Umbilical cord (tissue), 2 donors: ENCODE results near the gene CSRP1. TPM values are rescaled to one million over a fixed set of nuclear protein-coding genes. Genes with fewer than 3 reads are reported as not detected.
"Not testable (repeated sequence)": the region's sequence is repeated elsewhere in the genome, so short reads cannot be mapped to it uniquely, and the experiment has no call there.

Experiments
- DNase-seq: peaks from one replicate; pipeline ENCODE4 v3.0.0-alpha.2; 2015; ENCODE audit warnings: low spot score
- total RNA-seq: library from RNA; depleted of rRNA; stranded (reverse); fragments of >200 nt; gene quantifications from one replicate; pipeline ENCODE4 v1.2.3, GENCODE V29; 2014; ENCODE audit warnings: low replicate concordance; ENCODE audit not compliant: insufficient read depth

The CSRP1 gene
- total RNA-seq, 1 donor from 2014 or later = 2,591 TPM

DNA sequence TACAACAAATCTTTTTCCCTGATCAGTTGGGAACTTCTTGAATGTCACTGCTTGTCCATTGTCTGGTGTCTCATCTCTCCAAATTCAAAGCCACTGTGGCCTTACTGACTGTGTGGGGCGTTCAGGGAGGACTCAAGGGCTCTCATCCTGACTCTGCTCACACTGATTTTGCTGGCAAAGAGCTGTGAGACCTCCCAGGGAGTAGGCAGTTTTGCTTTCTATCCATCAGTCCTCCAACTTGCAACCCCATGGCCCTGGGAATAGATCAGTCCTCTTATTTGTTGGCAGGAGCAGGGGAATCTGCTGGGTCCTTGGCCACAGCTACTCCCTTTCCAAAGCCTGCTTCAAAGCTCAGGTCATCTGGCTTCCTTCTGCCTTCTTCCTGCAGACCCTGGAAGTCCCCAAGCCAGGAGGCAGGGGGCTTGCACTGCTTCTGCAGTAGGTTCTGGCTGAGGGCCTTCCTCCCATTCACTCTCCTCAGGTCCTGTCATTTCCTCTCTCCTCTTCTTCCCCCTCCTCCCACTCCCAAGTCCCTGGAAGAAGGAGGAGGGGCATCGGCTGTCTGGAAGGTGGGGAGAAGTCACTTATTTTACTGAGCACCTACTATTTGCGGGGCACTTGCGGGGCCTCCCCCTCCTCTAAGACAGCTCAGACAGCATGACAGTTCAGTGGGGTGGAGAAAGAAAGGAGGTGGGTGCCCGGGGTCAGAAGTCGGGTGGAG lies 31.1 kb upstream of the CSRP1 start:
- DNase-seq = peak; percentile 57

DNA sequence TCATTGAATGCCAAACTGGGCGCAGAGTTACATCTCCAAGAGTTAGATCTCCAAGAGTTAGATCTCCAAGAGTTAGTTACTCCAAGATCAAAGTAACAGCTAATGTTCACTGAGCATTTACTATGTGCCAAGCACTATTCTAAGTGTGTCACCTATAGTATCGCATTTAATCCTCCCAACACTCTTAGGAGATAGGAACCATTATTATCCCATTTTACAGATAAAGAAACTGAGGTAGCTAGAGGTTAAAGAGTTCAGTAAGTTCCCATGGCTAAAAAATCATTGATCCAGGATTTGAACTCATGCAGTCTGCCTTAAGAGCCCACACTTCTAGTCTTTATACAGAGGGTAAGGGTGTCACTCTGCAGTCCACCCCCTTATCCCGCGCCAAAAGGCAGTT lies 30.5 kb upstream of the CSRP1 start:
- no peak for DNase-seq

DNA sequence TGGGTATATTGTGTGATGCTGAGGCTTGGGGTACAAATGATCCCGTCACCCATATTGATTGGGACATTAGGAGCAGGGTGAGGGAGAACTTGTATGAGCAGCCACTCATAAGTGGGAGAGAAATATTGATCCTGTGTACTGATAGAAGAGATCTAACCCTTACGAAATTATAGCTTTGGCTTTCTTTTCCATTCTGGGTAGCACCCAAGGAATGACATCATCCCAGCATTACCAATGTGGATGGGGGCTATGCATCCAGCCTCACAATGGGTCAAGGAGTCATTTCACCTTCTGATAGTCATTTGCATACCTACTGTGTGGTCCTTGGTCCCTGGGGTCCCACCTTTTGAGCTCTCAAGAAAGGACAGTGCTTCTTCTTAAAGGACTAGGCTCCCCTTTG lies 30.1 kb upstream of the CSRP1 start:
- DNase-seq = no peak

DNA sequence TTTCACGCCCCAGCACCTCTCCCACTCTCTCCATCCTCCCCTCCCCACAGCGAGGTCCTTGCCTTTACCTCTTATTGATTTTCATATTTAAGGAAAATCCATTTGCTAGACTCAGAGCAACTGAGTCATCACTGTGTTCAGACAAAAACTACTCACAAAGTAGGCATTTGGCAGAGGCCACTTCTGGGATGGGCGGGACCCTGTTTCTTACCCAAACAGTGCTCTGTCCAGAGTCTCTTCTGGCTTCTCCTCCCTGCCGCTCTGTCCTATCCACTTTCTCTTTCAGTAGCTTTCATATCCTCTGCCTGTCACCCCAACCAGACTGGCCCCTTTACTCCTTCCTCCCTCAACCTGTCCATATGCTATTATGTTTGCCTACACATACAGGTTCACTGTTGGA lies 29.6 kb upstream of the CSRP1 start:
- DNase-seq = peak; percentile 88

DNA sequence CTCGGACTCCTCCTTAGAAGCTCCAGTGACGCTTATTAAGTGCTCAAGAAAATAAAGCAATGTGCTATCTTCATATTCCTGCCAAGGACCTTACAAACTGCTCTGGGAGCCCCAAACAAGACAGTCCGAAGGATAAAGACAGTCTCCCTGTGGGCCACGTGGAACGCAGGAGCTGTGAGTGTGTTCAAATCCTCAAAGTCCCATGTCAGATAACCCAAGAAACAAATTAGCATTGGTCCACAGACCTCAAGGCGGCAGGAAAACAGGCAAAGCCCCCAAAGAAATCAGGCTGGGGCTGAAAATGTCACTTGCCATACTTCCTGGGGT lies 29.0 kb upstream of the CSRP1 start:
- no peak for DNase-seq

DNA sequence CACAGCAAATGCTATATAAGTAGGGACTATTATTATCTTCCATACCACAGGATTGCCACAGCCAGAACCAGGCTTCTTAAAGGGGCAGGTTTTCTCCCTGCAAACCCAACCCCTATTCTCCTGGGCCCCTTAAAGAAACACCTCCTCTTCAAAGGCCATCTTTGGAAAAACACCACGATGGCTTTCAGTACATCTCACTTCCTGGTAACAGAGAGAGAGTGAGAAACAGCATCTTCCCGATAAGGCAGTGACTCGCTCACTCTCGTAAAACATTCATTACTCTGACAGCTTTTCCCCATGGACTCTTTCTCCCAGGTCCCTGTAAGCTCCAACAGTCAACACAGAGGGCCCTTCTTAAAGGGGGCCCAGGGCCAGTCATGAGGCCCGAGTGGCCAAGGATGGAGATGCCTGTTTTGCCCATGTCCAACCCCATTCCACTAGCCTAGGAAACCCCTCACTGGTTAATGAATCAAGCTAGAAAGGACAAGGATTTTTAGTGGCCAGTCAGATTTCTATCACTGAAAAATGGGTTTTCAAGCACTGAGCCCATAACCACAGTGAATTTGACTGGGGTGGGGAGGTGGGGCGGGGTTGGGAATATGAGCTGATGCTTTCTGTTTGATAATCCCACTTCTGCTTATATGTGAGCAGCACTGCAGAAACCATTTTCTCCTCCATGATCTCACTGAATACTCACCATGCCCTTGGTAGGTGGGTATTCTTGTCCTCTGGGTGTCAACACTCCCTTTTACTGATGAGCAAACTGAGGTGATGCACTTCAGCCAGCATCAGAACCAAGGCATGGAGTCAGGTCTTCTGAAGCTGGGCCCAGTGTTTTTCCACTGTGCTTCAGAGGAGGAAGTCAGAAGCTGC lies 28.4 kb upstream of the CSRP1 start:
- DNase-seq = peak; percentile 92

DNA sequence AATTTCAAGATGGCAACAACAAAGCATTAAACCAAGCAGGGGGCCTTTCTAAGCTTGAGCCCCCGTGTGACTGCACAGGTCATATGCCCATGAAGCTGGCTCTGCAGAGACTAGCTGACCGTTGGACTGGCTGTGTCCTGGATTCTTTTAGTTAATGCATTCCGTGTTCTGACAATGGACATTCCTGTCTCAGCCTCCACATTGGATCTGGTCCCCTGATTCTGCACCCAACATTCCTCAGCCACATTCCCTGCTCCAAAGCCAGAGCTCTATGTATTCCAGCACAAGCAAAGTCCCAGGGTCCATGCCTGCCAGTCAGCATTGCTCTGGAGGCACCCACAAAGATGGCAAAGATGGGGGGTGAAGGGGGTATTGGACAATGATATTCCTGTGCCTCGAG lies 26.9 kb upstream of the CSRP1 start:
- no peak for DNase-seq

DNA sequence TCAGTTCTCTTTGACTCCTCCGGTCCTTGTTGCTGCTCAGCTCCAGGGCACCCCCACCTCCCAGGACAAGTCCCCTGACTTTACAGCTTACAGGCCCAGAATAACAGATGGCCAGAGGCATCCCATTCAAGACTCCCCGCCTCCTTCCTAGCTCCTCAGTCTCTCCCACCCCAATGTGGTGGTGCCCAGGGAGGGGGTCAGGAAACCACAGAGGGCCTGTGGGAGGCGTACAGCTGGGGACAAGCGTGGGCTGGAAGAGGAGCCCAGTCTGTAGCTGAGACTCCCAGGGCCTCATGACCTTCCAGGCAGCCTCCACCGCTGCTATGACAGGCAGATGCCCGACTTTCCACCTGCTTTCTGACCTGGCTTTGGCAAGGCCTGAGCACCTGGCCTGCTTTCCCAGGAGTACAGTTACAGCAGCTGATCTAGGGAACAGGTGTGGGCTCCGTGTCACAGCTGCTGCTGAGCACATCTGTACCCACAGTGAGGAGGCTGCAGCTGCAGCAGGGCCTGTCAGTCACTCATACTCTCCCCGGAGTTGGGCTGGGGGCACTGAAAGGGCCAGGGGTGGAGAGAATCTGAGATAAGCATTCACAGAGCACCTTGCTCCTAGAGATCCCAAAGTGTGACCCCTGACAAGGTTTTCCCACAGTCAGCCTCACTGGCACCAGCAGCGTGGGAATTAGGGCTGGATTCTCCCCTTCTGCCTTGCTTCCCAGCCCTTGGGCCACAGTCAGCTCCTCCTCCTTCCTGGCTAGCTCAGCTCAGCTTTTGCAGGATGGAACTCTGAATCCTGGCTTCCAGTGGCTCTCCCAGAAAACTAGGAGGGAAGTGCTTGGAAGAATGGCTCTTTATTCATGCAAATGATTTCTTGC lies 24.9 kb upstream of the CSRP1 start:
- peak; percentile 60 for DNase-seq

DNA sequence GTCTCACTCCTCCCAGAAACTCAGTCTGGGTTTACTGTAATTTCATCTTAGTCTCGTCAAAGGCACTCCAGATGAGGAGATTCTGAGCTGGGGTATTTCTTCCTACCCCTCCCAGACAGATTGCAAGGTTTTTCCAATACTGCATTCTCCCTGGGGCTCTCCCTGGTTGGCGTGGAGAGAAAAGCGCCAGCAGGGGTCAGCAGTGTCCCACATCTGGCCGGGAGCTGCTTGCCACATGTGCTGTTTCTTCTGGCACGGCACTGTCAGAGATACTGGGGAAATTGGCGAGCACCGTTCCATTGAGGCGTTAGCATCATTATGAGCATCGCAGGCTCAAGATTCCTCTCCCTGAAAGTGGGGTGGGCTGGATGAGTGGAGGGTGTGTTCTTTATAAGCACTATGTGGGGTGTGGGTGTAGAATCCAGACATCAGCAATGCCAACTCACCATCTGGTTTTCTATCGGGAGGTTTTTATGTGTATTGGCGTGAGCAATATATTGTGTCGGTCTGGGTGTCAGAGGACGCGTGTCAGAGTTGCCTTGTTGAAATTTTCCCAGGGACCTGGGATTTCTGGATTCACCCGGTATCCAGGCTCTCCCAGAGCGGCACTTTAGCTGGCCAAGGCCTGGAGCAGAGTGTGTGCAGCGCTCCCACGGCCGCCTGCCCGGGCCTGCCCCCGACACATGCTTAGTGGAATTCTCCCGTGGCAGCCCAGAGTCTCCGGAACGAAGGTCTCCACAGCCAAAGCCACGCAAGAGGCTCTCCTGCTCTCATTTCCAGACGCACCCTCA lies 24.0 kb upstream of the CSRP1 start:
- peak; percentile 94 for DNase-seq

DNA sequence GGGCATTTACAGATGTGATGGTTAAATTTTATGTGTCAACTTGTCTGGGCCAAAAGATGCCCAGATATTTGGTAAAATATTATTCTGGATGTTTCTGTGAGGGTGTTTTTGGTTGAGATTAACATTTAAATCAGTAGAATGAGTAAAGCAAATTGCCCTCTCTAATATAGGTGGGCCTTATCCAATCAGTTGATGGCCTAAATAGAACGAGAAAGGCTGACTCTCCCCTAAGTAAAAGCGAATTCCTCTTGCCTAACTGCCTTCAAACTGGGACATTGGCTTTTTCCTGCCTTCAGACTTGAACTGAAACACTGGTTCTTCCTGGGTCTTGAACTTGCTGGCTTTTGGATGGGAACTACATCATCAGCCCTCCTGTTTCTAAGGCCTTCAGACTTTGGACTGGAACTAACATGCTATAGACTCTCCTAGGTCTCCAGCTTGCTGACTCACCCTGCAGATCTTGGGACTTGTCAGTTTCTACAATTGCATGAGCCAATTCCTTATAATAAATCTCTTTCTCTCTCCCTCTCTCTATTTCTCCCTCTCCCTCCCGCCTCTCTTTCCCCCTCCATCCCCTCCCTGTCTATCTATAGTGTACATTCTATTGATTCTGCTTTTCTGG lies 21.8 kb upstream of the CSRP1 start:
- no peak for DNase-seq

DNA sequence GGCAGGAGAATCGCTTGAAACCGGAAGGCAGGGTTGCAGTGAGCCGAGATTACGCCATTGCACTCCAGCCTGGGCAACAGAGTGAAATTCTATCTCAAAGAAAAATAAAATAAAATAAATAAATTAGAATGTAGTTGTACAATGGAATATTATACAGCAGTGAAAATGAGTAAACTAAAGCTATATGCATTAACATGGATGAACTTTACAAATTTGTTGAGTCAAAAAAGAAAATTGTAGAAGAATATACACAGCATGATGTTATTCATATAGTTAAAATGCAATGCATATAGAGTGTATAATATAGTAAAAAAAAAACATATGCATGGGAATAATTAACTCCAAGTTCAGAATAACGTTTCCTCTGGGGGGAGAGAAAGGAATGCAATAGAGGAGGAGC lies 21.0 kb upstream of the CSRP1 start:
- no peak for DNase-seq

DNA sequence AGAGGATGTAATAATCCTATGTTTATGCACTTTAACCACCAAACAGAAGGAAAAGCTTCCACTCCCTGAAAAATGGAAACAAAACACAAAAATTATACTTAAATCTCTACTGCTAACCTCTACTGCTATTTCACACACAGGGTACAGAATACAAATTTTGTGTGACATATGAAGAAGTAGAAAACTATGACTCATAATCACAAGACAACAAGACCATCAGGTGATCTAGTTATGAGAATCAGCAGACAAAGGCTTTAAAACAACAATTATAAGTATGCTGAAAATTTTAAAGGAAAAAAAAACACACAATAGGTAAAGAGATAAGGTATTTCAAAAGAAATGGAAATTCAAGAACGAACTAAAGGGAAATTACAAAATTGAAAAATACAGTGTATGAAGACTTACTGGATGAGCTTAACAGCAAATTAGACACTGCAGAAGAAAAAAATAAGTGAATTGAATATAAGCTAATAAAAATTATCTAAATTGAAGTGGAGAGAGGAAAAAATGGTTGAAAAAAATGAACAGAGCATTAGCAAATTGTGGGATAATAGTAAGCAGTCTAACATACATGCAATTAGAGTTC lies 18.4 kb upstream of the CSRP1 start:
- DNase-seq = no peak

DNA sequence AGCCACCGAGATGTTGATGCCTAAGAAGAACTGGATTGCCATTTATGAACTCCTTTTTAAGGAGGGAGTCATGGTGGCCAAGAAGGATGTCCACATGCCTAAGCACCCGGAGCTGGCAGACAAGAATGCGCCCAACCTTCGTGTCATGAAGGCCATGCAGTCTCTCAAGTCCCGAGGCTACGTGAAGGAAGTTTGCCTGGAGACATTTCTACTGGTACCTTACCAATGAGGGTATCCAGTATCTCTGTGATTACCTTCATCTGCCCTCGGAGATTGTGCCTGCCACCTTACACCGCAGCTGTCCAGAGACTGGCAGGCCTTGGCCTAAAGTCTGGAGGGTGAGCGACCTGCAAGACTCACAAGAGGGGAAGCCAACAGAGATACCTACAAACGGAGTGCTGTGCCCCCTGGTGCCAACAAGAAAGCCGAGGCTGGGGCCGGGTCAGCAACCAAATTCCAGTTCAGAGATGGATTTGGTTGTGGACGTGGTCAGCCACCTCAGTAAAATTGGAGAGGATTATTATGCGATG lies 13.2 kb upstream of the CSRP1 start:
- DNase-seq = not testable (repeated sequence)

DNA sequence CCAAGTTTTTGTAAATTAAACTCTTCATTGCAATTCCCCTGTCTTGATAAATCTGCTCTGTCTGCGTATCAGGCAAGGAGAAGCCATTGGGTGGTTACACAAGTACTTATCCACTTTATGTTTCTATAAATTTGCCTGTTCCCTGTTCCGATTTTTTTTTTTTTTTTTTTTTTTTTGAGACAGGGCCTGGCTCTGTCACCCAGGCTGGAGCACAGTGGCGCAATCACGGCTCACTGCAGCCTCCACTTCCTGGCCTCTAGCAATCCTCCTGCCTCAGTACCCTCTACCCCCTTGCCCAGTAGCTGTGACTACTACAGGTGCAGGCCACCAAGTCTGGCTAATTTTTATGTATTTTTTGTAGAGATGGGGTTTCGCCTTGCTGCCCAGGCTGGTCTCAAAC lies 11.1 kb upstream of the CSRP1 start:
- no peak for DNase-seq

DNA sequence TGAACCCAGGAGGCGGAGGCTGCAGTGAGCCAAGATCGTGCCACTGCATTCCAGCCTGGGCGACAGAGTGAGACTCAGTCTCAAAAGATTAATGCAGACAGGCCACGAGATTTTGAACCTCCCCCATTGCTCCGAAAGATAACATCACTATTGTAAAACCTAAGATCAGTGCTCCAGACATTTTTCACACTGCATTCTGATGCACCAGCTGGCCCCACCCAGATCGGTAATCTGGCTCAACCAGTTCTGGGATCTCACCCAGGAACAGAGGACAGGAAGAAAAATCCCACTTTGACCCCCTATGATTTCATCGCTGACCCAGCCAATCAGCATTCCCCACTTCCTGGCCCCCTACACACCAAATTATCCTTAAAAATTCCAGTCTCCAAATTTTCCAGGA lies 10.7 kb upstream of the CSRP1 start:
- DNase-seq = peak; percentile 72

DNA sequence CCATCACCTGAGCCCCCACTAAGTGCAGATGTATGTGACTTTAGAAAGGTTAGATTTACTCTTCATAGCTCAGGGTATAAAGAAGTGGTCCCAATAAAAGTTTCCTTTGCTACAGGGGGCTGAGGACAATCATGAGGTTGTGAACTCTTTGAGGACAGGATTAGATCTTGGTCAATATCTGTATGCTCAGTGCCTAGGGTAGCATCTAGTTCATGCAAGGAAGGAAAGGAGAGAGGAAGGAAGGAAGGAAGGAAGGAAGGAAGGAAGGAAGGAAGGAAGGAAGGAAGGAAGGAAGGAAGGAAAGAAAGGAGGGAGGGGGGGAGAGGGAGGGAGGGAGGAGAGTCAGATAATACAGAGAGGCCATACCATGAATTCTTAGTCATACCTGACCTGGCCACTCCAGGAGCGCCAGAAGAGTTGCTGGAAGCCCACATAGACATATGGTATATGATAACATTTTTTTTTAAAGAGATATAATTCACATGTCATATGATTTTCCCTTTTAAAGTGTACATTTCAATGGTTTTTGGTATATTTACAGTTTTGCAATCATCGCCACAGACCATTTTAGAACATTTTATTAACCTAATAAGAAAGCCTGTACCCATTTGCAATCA lies 9.7 kb upstream of the CSRP1 start:
- no peak for DNase-seq

DNA sequence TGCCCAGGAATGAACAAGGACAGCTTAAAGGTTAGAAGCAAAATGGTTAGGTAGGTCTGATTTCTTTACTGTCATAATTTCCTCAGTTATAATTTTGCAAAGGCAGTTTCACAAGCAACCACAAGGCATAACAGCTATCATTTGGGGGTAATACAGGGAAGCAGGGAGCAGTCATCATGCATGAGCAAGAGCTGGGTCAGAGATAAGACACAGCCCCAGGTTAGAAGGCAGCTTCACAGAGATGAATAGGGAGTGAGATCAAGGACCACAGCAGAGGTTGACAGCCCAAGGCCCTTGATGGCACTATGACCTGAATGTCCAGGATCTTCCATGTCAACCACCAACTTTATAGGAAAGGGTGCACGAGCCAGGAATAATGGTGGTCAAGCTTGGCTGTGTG lies 9.0 kb upstream of the CSRP1 start:
- no peak for DNase-seq

DNA sequence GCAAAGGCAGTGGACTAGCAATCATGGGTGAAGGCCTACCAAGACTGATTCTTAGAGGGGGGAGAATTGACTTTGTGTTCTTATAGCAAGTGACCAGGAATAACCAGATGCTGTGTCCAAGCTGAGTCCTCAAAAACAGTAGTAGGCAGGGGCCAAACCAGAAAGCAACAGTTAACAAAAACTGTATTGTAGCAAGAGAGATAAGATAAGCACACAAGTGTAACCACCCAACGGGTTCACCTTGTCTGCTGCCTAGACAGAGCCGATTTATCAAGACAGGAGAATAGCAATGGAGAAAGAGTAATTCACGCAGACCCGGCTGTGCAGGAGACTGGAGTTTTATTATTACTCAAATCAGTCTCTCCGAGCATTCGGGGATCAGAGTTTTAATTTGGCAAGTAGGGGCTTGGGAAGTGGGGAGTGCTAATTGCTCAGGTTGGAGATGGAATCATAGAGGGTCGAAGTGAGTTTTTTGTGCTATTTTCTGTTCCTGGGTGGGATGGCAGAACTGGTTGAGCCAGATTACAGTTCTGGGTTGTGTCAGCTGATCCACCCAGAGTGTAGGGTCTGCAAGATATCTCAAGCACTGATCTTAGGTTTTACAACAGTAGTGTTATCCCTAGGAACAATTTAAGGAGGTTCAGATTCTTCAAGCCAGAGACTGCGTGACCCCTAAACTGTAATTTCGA lies 8.3 kb upstream of the CSRP1 start:
- no peak for DNase-seq

DNA sequence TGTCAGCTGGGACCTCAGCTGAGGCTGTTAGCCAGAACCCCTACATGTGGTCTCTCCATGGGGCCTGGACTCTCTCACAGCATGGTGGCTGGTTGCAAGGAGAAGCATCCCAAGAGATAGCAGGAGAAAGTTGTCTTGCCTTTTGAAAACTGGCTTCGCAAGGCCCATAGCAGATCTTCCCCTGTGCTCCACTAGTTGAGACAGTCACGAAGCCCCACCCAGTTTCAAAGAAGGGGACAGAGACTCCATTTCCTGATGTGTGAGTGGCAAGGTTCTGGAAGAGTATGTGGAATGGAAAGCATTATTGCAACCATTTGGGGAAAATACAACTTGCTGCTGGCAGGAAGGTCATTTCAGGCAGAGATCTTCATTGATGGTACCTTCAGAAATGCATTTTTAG lies 7.5 kb upstream of the CSRP1 start:
- no peak for DNase-seq
